Coronary artery (tissue), 2 donors: ENCODE data around the gene ZIM2.
A peak's percentile ranks its signal among the peaks of the same experiment; 100 is the strongest.

Experiments used
- DNase-seq: peaks from one replicate; pipeline ENCODE4 v3.0.0-alpha.2; 2017; ENCODE audit warnings: low spot score
- H3K27ac ChIP-seq, 2 donors: fragments of 200-600 bp; sonication (generic); one replicate each; pipeline ENCODE4 v1.5.1; 2016 to 2019
- H3K4me3 ChIP-seq: fragments of 200-600 bp; sonication (generic); 2 replicates; pipeline ENCODE4 v1.5.1; 2016; ENCODE audit warnings: mild to moderate bottlenecking, moderate library complexity
- TF ChIP-seq, protein P1 (sequence below): fragments of 200-600 bp; sonication (generic); IDR thresholded peaks from one replicate; pipeline ENCODE4 v1.5.1; 2019; ENCODE audit warnings: antibody characterized with exemption

The ZIM2 gene

DNA sequence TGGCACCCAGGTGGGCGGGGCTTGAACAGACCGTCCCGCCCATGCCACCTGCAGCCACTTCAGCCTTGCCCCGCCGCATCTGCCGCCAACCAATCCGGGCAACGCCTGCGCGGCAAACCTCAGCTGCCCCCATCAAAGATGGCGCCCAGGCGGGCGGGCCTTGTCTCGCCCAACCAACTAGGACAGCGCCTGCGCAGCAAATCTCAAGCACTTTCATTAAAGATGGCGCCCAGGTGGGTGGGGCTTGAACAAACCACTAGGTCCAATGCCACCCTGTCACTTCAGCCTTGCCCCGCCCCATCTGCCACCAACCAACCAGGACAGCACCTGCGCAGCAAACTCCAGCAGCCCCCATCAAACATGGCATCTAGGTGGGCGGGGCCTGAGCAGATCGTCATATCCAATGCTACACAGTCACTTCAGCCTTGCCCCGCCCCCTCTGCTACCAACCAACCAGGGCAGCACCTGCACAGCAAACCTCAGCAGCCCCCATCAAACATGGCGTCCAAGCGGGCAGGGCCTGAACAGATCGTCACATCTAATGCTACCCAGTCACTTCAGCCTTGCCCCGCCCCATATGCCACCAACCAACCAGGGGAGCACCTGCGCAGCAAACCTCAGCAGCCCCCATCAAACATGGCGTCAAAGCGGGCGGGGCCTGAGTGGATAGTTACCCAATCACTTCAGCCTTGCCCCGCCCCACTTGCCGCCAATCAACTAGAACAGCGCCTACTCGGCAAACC, 1.4 kb downstream of the ZIM2 start:
- Histone ChIP-seq H3K27ac (peak overlapping the region; percentile 85 to 97), H3K4me3 (peak overlapping the region; percentile 81)
- peak; percentile 99 for DNase-seq
- TF ChIP-seq, protein P1, sequence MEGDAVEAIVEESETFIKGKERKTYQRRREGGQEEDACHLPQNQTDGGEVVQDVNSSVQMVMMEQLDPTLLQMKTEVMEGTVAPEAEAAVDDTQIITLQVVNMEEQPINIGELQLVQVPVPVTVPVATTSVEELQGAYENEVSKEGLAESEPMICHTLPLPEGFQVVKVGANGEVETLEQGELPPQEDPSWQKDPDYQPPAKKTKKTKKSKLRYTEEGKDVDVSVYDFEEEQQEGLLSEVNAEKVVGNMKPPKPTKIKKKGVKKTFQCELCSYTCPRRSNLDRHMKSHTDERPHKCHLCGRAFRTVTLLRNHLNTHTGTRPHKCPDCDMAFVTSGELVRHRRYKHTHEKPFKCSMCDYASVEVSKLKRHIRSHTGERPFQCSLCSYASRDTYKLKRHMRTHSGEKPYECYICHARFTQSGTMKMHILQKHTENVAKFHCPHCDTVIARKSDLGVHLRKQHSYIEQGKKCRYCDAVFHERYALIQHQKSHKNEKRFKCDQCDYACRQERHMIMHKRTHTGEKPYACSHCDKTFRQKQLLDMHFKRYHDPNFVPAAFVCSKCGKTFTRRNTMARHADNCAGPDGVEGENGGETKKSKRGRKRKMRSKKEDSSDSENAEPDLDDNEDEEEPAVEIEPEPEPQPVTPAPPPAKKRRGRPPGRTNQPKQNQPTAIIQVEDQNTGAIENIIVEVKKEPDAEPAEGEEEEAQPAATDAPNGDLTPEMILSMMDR: no peak

DNA sequence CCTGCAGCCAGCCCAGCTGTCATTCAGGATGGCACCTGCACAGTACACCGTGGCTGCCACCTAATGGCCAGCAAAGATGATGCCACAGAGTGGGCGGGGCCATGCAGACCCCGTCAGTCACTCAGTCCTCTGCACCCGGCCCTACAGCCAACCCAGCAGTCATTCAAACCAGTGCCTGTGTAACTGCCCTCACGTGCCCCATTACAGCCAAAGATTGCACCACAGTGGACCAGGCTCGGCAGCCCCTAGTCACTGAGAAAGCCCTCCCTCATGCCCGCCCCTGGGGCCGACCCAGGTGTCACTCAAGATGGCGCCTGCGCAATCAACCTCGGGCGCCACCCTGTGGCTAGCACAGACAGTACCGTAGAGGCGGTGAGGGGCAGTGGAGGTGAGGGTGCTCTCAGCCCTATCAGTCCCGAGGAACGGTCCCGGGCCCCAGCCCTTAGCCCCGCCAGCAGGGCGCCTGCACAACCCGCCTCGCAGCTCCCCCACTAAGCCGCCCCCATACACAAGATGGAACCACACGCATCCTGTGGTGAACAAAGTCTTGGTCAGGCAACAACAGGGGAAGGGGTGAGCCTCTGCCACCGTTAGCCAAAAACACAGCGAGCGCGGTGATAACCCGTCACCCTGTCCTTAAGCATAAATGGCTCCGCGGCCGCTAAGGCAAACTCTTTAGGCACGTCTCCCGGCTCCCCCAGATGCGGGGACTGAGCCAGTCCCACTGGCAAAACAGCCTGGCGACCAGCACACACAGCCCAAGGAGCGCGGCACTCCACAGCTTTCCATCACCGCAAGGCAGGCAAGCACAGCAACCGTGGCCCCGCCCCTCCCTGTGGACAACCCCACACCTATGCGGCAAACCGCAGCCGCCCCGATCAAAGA, 2.3 kb downstream of the ZIM2 start:
- Histone ChIP-seq H3K27ac (peak overlapping the region; percentile 85 to 97), H3K4me3 (peak overlapping the region; percentile 76)
- peak; percentile 86 for DNase-seq
- TF ChIP-seq, protein P1: no peak

DNA sequence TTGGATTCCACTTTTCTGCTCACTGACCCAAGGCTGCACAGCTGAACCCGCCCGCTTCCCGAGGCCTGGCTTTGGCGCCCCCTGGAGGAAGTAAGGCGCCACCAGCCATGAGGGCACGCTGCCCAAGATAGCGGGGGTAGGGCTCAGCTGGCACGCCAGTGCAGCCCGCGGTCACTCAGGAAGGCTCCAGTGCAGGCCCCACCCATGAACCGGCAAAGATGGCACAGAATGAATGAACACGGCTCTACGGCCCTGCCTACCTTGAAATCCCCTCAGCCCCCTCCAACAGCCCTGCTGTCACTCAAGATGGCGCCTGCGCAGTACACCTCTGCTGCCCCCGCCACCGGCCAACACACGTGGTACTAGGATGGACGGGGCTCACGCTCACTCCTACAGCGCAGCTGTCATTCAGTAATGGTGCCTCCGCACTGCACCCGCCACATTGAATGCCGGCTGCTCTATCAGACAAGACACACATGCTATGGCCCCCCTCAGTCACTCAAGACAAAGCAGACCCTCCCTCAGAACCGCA, 3.0 kb downstream of the ZIM2 start:
- peak; percentile 87 for DNase-seq
- TF ChIP-seq, protein P1: peak; percentile 43
- Histone ChIP-seq H3K4me3 (peak overlapping the region; percentile 76), H3K27ac (peak overlapping the region; percentile 85 to 97)

DNA sequence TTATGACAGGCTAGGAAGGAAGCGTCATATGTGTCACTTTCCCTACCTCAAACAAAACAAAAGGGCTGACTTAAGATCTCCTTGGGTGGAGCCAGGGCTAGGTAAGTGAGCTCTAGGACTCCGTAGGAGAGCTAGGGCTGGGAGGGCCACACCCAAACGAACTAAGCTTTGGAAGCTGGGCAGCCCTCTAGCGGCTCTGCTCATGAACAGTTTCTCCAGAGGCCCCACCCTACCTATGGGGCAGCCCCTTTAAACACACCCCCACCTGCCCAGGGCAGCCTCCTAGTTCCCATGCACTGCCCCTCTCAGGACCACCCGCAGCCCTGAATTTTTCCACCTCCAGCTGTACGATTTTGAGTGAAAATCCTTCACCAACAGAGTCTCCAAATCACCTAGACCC, 3.5 kb downstream of the ZIM2 start:
- Histone ChIP-seq H3K27ac (peak overlapping the region in 1 of 2 donors; percentile 97), H3K4me3 (peak overlapping the region; percentile 76)
- DNase-seq: no peak
- TF ChIP-seq, protein P1: no peak

DNA sequence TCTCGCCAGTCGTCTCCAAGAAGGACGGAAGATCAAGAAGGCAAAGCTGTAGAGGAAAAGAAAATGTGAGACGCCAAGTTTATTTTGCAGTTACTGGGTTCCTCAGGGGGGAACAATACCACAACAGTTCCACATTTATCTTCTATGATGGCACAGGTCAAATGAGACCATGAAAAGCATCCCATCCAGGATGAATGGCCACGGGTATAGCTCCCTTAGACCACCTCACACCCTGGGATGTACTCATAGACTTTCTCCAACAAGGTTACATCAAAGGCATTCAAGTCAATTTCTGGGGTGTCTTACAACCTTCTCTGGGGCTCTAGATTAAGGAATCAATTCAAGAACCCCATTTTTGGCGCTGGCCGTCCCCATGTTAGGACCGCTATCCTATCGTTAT, 4.5 kb downstream of the ZIM2 start:
- DNase-seq: no peak
- H3K4me3 ChIP-seq: no peak overlapping the region
- no peak overlapping the region for H3K27ac ChIP-seq
- TF ChIP-seq, protein P1: no peak

DNA sequence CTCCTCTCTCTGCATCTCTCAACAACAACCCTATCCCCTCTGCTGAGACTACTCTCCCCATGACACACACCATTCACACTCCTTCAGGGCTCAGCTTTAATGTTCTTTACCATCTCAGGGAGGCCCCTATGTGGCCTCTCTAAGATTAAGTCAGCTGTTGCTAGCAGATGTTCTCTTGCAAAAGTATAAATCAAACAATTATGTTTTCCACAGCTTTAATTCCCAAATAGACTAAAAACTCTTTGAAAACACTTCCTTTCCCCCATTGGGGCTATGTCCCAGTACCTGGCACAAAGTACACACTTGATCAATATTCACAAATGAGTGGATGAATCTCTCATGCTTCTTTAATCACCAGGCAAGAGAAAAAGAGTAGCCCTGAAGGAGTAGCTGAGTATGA, 5.1 kb downstream of the ZIM2 start:
- Histone ChIP-seq H3K4me3 (no peak overlapping the region), H3K27ac (no peak overlapping the region)
- TF ChIP-seq, protein P1: no peak
- no peak for DNase-seq
